22Rv1 (cell line): ENCODE measurements around the gene CHRNA4.
A peak's percentile ranks its signal among the peaks of the same experiment; 100 is the strongest.
"Not testable (repeated sequence)": the region's sequence is repeated elsewhere in the genome, so short reads cannot be mapped to it uniquely, and the experiment has no call there.

Source experiments
- H3K27ac ChIP-seq: fragments of 450-650 bp; 2 replicates; pipeline ENCODE4 v1.5.1; 2017
- CTCF ChIP-seq: fragments of 450-650 bp; IDR thresholded peaks from 2 replicates; pipeline ENCODE4 v1.5.1; 2017; ENCODE audit warnings: mild to moderate bottlenecking
- ZFX ChIP-seq: fragments of 450-650 bp; IDR thresholded peaks from 2 replicates; pipeline ENCODE4 v1.6.1; 2017; ENCODE audit warnings: antibody characterized with exemption, borderline replicate concordance

The CHRNA4 gene

GRCh38 chr20:63381781-63382431 lies 20.8 kb upstream of the CHRNA4 start:
- no peak overlapping the region for H3K27ac ChIP-seq
- TF ChIP-seq ZFX (no peak), CTCF (peak; percentile 92)

DNA sequence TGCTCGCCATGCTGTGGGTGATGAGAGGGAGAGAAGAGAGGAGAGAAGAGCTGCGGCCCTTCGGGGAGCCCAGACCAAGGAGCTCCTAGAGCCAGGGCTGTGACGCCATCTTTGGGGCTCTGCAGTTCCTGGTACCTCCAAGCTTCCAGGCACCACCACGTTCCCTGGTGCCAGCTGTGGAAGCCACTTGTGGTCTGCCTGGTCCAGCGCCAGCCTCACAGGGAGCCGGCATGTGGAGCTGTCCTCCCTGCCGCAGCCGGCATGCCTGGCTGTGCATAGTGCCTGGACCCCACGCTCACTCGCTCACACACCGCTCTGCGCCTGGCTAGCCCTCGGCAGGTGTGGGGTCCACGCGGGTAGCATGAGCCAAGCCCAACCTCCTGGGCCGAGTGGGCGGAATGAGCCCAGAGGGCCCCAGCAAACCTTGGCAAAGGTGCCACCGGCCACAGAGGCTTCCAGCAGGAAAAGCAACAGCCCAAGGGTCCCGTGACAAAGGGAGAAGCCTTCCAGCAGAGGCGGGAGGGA lies 19.3 kb upstream of the CHRNA4 start:
- TF ChIP-seq CTCF, result no peak
- no peak for TF ChIP-seq ZFX
- no peak overlapping the region for H3K27ac ChIP-seq

GRCh38 chr20:63379872-63380271 lies 18.7 kb upstream of the CHRNA4 start:
- H3K27ac ChIP-seq, result not testable (repeated sequence)

DNA sequence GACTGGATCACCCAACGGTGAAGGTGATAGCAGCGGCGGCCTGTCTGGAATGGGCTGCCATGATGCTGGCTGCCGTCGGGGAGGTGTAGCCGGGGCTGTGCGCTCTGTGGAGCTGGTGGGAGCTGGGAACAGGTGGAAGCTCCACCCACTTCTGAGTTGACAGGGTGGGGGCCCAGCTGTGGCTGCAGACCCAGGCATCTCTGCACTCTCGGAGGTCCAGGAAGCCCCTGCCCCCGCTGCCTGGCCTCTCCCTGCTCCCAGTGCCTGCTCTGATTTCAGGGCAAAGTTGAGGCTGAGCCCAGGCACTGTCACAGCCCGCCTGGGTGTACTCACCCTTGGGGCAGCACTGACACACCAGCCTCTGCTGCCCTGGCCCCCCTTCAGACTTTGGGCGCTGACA lies 18.1 kb upstream of the CHRNA4 start:
- no peak overlapping the region for H3K27ac ChIP-seq
- TF ChIP-seq ZFX, result no peak
- TF ChIP-seq CTCF, result no peak

DNA sequence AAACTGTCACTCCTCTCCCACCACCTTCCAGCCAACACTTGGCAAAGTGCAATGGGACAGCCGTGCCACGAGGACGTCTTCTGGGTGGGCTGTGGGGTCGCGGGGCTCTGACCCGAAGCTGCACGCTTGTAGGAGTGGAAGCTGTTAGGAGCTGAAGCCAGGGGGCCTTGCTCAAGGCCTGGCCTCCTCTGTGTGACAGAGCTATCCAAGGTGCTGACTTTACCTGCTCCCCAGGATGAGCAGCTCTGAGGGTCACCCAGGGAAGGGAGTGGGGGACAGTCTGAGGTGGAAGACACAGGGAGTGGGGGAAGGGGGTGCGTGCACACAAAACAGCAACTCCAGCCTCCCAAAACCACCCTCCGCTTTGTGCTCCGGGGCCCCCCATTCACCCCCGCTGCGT lies 17.5 kb upstream of the CHRNA4 start:
- H3K27ac ChIP-seq, result no peak overlapping the region
- TF ChIP-seq ZFX, result no peak
- TF ChIP-seq CTCF, result no peak

DNA sequence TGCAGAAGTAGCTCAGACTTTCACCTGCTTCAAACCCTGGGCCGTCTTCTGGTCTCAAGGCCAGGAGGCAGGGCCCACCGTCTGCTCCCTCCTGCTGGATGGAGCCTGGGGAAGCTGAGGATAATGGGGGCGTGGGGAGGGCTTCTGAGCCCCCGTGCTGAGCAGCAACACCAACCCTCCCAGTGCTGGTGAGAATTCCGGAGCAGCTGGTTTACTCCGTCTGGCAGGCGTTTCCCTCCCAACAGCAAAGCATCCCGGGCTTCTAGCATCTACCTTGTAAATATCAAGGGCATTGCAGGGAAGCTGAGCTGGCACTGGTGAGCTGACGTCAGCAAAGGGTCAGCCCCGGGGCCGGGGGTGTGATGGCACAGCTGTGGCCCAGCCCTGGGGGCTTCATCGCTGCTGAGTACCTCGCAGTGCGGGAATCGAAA lies 16.8 kb upstream of the CHRNA4 start:
- H3K27ac ChIP-seq, result no peak overlapping the region
- TF ChIP-seq ZFX (no peak), CTCF (no peak)

DNA sequence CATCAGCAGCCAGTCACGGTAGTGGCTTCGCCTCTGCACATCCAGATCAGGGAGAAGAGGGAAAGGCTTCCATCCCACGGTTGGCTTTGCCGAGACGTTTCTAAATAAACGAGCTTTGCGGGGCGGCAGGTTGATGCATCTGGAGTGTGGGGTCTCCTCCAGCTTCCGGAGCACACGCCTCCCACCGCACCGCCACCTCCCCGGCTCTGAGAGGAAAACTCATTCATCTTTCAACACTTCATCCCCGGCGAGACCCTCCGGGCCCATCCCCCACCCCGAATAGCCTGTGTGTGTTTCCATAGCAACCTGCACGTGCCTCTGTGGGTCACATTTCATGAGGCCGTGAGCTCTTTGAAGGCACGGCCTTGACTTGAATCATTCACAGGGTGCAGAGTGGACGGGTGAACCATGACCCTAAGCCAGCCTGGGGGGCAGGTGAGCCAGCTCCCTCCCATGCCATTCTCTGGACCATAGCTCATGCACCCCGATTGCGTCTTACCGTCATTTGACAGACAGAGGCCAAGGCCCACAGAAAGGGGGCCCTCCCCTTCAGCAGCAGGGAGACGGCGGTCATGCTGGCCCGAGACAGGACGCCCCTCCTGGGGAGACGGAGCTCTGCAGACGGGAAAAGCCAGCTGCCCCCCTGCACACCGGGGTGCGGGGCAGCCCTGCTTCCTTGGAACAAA lies 16.2 kb upstream of the CHRNA4 start:
- TF ChIP-seq CTCF (no peak), ZFX (no peak)
- no peak overlapping the region for H3K27ac ChIP-seq
